GM19240 (cell line): ENCODE results near the gene UBAP1.
"Not testable (repeated sequence)": the region's sequence is repeated elsewhere in the genome, so short reads cannot be mapped to it uniquely, and the experiment has no call there.

Experiments used
- DNase-seq: peaks from one replicate; pipeline ENCODE4 v3.0.0; 2011; ENCODE audit warnings: low spot score; ENCODE audit not compliant: insufficient read length

UBAP1 gene

DNA sequence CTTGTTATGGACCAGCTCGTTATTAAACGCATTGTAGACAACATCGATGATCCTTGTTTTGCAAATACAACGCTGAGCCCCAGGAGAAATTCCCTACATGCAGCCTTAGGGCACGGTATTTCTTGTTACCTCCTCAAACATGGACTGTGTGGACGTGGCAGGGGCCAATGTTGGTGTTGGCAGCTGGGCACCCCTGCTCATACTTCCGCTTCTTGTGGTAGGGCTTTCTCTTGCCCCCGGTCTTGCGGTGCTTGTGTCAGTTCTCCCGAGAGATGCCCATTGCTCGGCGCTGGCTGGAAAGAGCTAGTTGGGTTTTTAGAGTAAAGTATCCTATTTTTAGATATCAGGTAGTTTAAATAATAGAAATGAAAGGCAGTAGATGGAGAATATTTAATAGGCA is 45.5 kb downstream of the UBAP1 start:
- no peak for DNase-seq

DNA sequence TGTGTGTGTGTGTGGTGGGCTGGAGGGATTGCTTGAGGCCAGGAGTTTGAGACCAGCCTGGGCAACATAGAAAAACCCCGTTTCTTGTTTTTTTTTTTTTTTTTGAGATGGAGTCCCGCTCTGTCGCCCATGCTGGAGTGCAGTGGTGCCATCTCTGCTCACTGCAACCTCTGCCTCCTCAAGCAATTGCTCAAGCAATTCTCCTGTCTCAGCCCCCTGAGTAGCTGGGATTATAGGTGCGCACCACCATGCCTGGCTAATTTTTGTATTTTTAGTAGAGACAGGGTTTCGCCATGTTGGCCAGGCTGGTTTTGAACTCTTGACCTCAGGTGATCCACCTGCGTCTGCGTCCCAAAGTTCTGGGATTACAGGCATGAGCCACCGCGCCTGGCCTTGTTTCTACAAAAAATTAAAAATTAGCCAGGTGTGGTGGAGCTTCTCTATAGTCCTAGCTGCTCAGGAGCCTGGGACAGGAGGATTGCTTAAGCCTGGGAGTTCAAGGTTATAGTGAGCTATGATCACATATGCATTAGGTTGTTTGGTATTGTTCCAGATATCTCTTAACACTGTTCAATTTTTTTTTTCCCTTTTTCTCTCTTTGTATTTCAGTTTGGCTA is 47.4 kb downstream of the UBAP1 start:
- not testable (repeated sequence) for DNase-seq

DNA sequence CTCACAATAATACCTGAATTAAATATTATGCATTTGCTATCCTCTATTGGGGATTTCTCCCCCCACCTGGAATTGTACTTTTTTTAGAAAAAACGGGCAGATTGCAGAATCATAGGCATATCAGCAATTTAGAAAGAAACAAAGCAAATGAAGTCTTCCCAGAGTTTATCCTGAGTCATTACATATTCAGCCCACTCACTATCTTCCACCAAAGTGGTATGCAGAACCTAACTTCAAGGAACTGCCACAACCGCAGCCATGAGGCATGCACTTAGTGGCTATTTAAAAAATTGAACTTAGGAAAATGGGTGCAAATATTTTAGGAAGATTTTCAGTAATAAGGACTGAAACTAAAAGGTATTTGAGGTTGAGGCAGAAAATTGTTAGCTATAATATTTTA is 48.6 kb downstream of the UBAP1 start:
- DNase-seq = no peak

DNA sequence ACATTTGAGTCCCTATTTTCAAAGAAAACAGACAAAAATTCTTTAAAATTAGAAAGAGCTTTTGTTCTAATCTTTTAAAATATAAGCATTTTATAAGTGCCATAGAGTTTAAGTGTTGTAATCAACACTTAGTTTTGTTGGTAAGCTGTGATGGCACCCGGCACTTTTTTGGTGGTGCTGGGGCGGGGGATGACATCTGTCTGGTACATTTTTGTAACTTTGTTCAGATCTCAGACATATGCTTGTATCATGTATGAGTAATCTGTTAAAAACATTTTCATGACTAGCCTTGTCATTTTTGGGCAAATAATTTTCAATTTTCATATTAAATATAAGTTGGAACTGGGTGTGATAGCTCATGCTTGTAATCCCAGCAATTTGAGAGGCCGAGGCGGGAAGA is 51.7 kb downstream of the UBAP1 start:
- DNase-seq = no peak

DNA sequence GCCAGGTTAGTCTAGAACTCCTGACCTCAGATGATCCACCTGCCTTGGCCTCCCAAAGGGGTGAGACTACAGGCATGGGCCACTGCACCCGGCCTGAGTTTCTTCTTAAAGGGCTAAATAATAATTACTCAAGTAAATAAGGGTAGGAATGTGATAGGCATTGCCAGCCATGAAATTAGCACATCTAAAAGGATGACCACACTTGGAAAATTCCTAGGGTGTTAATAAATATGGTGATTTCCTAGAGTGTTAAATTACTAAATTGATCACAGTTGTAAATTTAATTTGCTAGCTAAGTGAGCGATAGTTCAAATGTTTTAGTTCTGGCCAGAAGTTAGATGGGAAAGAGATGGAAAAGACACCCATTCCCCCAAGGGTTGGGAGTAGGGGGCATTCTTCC is 53.4 kb downstream of the UBAP1 start:
- DNase-seq = no peak

DNA sequence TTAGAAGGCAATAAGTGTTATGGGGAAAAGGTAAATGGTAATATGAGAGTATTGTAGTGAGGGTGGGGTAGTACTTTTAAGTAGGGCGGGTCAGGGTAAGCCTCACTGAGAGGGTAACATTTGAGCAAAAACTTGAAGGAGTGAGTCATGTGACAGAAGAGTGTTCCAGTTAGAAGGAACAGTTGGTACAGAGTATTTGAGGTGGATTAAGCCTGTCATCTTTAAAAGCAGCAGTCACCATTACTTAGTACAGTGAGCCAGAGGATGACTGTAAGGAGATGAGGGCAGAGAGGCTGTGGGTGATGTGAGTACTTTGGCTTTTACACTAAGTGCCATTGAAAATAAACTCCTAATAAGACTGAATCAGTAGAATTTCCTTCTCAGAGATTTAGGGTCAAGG is 54.8 kb downstream of the UBAP1 start:
- DNase-seq = no peak

DNA sequence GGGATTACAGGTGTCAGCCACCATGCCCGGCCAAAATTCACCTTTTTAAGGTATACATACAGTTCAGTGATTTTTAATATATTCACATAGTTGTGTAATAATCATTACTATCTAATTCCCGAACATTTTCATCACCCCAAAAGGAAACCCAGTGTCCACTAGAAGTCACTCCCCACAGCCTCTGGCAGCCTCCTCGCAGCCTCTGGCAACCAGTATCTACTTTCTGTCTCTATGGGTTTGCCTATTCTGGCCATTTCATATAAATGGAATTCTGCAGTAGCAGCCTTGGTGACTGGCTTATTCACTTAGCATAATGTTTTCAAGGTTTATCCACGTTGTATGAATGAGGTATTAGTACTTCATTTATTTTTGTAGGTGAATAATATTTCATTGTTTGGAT is 59.0 kb downstream of the UBAP1 start:
- DNase-seq = no peak

GRCh38 chr9:34240006-34240405 is 61.2 kb downstream of the UBAP1 start:
- DNase-seq = no peak

- DNase-seq = no peak
Observed at GRCh38 chr9:34242830-34243229, 64.0 kb downstream of the UBAP1 start.

GRCh38 chr9:34245212-34245611 is 66.4 kb downstream of the UBAP1 start:
- DNase-seq = not testable (repeated sequence)

- DNase-seq = no peak
Observed at GRCh38 chr9:34246453-34246852, 67.6 kb downstream of the UBAP1 start.

DNA sequence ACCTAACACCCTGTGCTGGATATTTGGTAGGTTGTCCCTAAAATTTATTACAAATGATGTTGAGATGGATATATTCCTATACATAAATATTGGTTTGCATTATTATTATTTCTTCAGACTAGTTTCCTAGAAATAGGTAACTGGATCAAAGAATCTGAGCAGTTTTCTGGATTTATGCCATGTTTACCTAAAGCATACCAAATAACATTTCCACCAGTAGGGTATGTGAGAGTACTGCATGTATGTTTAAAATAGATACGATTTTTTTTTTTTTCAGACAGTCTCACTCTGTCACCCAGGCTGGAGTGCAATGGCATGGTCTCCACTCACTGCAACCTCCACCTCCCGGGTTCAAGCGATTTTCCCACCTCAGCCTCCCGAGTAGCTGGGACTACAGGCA is 68.9 kb downstream of the UBAP1 start:
- DNase-seq = not testable (repeated sequence)

DNA sequence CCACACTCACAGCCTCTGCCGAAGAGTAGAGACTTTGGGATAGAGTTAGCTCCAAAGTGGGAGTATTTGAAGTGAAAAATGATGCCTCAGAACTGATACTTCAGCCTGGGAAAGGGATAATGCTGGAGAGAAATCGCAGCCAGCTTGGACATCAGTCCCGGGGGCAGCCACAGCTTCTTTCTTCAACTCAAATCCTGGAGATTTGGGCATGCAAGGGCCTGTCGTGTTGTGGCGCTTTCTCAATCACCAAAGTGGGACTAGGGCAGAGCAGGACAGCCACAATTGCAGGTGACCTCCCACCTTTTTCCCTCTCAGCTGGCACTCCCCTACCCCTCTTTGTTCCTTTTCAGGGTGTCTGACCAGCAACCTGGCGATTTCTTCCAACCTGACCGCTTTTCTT is 70.4 kb downstream of the UBAP1 start:
- no peak for DNase-seq

DNA sequence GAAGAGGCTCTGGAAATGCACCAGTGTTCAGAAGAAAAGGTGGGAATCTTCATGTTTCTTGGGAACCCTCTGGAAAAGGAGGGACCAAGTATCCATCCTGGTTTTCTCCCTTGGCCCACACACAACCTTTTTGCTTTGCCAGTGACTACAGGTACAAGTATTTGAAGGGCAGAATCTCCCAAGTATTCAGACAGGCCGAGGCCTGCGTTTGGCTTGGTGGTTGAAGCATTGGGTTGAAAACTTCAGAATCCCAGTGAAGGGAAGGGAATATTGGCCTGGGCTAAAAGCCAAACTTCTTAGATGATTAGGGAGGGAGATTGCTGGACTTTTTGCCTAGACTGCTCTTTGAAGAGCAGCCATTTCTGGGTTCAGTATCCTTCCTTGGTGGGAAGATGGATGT is 71.9 kb downstream of the UBAP1 start:
- DNase-seq = no peak

- DNase-seq = no peak
Observed at GRCh38 chr9:34252016-34252415, 73.2 kb downstream of the UBAP1 start.

DNA sequence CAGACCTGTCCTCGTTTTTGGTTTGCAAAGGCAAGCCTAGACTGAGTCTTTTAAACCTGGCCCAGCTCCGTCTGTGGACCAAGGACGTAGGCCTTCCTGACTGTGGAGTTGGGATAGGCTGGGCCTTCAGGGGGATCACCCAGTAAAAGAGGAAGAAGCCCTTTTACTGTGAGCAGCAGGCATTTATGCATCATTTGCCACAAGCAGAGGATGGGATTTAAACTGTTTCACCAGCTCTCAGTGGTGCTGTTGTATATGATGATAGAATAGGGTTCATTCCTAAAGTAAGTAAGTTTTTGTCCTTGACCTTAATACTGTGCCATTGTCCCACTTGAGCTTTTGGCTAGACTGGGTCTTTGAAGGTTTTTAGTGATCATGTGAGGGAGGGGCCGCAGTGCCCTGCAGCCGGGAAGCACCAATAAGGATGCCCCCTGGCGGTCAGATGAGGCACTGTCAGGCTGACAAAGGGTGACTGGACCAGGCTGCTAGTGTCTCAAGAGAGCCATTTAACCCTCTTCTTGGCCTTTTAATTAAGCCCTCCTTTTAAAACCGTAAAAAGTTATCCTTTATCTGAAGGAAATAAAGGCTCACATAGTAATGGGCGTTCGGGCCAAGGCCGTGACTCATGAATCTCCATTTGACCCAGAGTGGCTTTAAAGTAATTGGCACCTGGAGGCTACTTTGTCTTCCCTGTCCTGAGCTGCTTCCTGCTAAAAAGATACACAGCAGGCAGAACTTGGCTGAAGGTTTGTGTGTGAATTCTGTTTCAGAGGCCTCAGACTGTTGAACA is 74.0 kb downstream of the UBAP1 start:
- peak; percentile 39 for DNase-seq

DNA sequence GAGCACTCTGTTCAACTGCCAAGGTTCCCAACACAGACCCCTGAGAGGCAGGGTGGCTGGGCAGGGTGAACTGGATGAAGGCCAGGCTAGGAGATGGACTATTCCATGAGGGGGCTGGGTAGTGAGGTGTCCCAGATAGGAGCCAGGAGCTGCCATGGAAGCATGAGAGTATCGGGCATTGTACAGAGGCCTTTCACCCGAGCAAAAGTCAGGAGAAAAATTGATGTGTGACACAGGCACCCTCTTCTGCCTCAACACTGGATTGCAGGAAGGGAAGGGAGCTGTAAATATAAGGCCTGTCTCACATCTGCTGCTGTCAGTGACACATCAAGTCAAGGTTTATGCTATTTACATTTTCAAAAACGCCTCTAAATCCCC is 74.6 kb downstream of the UBAP1 start:
- DNase-seq = no peak

DNA sequence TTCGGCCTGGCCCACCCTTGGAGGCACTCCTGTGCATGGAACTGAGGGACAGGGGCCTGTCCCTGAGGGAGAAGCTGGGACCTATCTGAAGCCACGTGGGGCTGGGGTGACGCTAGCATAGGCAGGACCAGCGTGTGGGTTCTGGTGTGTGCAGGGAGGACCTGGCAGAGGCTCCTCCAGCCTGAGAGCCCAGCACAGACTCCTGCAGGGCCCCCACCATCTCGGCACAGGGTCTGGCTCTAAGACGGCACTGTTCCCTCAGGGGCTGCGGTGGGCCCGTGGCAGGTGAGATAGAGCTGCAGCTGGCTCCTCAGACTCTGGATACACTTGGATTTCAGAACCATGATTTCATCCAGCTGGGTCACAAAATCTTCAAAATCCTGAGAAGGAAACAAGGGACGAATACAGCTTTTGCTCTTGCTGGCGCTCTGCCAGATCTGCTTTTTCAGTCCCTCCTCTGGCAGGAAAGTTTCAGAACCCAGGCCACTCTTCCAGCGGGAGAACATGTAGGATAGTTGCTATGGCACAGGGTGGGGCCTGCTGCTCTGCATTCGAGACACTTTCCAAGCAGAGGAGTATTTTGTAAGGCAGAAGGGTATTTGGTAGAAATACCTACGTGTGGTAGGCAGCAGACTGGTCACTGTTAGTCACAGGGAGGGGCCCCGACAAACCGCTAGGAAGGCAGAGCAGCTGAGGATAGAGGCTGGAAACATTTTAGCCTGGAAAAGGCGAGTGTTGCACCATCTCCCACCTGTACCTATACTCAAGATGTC is 75.5 kb downstream of the UBAP1 start:
- DNase-seq = no peak

DNA sequence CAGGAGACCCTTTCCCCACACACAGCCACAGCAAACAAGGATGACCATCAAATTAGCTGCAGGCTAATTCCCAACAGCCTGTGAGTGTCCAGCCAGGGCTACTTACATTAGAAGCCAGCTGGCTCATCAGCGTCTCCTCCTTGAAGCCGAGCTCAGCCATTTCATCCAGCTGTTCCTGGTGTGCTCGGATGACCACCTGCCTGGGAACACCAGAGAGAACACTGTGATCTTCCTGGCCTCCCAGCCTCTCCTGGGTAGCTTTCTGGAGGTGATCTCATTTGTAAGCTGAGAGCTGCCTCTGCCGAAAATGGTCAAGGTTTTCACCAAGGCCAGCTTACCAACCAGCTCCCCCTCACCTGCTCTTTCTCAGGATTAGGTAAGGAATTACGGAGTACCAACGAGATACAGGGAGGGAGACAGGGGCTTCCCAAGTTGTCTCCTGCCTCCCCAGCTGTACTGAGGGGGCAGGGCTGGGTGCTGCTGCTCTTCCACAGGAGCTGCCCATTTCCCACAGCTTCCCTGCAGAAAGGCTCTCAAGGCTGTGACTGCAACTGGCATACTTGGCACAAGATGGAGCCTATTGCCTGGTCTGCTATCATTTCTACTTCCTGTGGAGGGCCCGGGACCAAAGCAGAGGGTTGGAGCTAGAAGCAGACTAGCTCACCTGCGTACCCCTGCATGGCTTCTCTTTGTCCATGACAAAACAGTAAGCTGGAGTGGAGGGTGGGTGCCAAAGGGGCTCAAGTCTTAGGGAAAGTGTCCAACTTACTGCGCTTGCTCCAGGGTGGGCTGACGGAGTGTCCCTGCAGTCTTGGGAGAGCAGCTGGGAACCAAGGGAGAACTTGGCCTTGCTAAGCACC is 76.4 kb downstream of the UBAP1 start:
- no peak for DNase-seq

- DNase-seq = no peak
Observed at GRCh38 chr9:34256104-34256503, 77.3 kb downstream of the UBAP1 start.

GRCh38 chr9:34256987-34257585 is 78.2 kb downstream of the UBAP1 start:
- DNase-seq = no peak
